Panc1 (cell line): Measurements from ENCODE around the gene PDK2. TPM values are rescaled to one million over a fixed set of nuclear protein-coding genes. Genes with fewer than 3 reads are reported as not detected.

Source experiments
- ATAC-seq: fragments of 200-7000 bp; cut with Tn5 transposase; 2 replicates; pipeline ENCODE4 v1.9.1; 2020; ENCODE audit warnings: mild to moderate bottlenecking, moderate library complexity
- BruUV-seq: library from RNA; stranded (reverse); fragments of 400-500 nt; replicated peaks from 2 replicates; lab custom pipeline; 2021; lab: Mats Ljungman, UMichigan
- CTCF ChIA-PET: fragments of 300-600 bp; sonication (Branson Sonifier 250); formaldehyde crosslinking; loops from one replicate; lab custom pipeline; 2022; ENCODE audit warnings: antibody characterized with exemption; lab: Charles Lee
- POLR2A ChIA-PET: fragments of 300-600 bp; sonication (Branson Sonifier 250); formaldehyde crosslinking; loops from one replicate; lab custom pipeline; 2022; ENCODE audit warnings: antibody characterized with exemption; lab: Charles Lee
- DNase-seq: peaks from one replicate; pipeline ENCODE4 v3.0.0-alpha.2; 2010; ENCODE audit warnings: low read depth, low spot score
- H3K27ac ChIP-seq: 2 replicates; pipeline ENCODE4 v1.5.1; 2011; ENCODE audit warnings: mild to moderate bottlenecking, low read length, inconsistent platforms
- H3K27me3 ChIP-seq: fragments of 200-500 bp; sonication (Bioruptor generic); 2 replicates; pipeline ENCODE4 v1.6.0; 2014; ENCODE audit warnings: low read length, inconsistent platforms; ENCODE audit not compliant: control insufficient read depth, insufficient read depth
- H3K36me3 ChIP-seq: fragments of 200-500 bp; sonication (Bioruptor generic); 2 replicates; pipeline ENCODE4 v1.5.1; 2014; ENCODE audit warnings: inconsistent platforms, mild to moderate bottlenecking, low read length, moderate library complexity; ENCODE audit not compliant: control insufficient read depth, insufficient read depth
- H3K4me1 ChIP-seq: 2 replicates; pipeline ENCODE4 v1.5.1; 2011; ENCODE audit warnings: inconsistent platforms, mild to moderate bottlenecking, low read length, moderate library complexity; ENCODE audit not compliant: control insufficient read depth, insufficient read depth
- H3K4me3 ChIP-seq, 2 experiments: 2 replicates each; pipeline ENCODE4 v1.5.1; 2011 to 2012; ENCODE audit warnings: low read depth in 2 of 2, low read length in 2 of 2, mild to moderate bottlenecking in 2 of 2, inconsistent platforms in 1 of 2, moderate library complexity in 1 of 2
- H3K9me3 ChIP-seq: fragments of 200-500 bp; sonication (Bioruptor generic); 2 replicates; pipeline ENCODE4 v1.5.1; 2014; ENCODE audit warnings: low read depth, mild to moderate bottlenecking, inconsistent platforms, low read length, moderate library complexity; ENCODE audit not compliant: control insufficient read depth, insufficient read depth
- CTCF ChIP-seq: fragments of 450-650 bp; IDR thresholded peaks from 2 replicates; pipeline ENCODE4 v1.5.1; 2017; ENCODE audit warnings: mild to moderate bottlenecking
- POLR2AphosphoS5 ChIP-seq: IDR thresholded peaks from 2 replicates; pipeline ENCODE4 v1.6.1; 2012; ENCODE audit warnings: mild to moderate bottlenecking, low read depth, low read length, moderate library complexity
- REST ChIP-seq, 2 experiments: IDR thresholded peaks; 2 replicates each; pipeline ENCODE4 v1.6.1; 2011 to 2012; ENCODE audit warnings: low read depth in 2 of 2, control low read depth in 1 of 2, low read length in 1 of 2, mild to moderate bottlenecking in 1 of 2, moderate library complexity in 1 of 2; ENCODE audit not compliant: insufficient read depth in 1 of 2
- SIN3A ChIP-seq: IDR thresholded peaks from 2 replicates; pipeline ENCODE4 v1.6.1; 2012; ENCODE audit warnings: low read depth, mild to moderate bottlenecking, low read length, moderate library complexity, borderline replicate concordance; ENCODE audit not compliant: insufficient read depth
- TCF7L2 ChIP-seq: IDR thresholded peaks from 2 replicates; pipeline ENCODE4 v1.6.1; 2011; ENCODE audit warnings: mild to moderate bottlenecking, low read depth, low read length, inconsistent platforms
- in situ Hi-C: cut with HindIII; loops from 2 replicates; pipeline ENCODE4 v1.10.0; 2016; ENCODE audit warnings: low sequenced_read_pairs, low pct_unique_long_range_greater_than_20kb
- intact Hi-C: fragments of 100-400 bp; cut with micrococcal nuclease; formaldehyde crosslinking; loops from one replicate; pipeline ENCODE4 v1.10.0; 2022; ENCODE audit not compliant: unreplicated experiment
- total RNA-seq: library from RNA; stranded (reverse); gene quantifications from one replicate; pipeline ENCODE4 v1.2.1, GENCODE V29; 2021; ENCODE audit not compliant: unreplicated experiment

Gene PDK2
- total RNA-seq, 1 experiment from 2014 or later = 46.0 TPM

- ChIA-PET POLR2A (no interaction called here), CTCF (no interaction called here)
- no peak for TF ChIP-seq TCF7L2
- TF ChIP-seq SIN3A = no peak
- TF ChIP-seq CTCF = no peak
- TF ChIP-seq POLR2AphosphoS5 = no peak
- TF ChIP-seq REST (IDR thresholded peaks at IDR 0.05; ENCODE audit: insufficient read depth in 1 of 2, low read depth in 2 of 2, low read length in 1 of 2) = no peak
- H3K9me3 ChIP-seq = no peaks in the 10 kb centered on the region
- ATAC-seq (no peak), DNase-seq (no peak)
- H3K4me1 ChIP-seq = peaks cover 19% of the 10 kb centered on the region
- H3K4me3 ChIP-seq = no peak overlapping the region
- in situ Hi-C loops = no loop called here
- peaks cover 21% of the 10 kb centered on the region for H3K36me3 ChIP-seq
- intact Hi-C loops = no loop called here
- no peaks in the 10 kb centered on the region for H3K27me3 ChIP-seq
- no peak overlapping the region for H3K27ac ChIP-seq
- no TSS peak for BruUV-seq
These were observed 41.0 kb downstream of the PDK2 start for GRCh38 chr17:50136096-50136687.

GRCh38 chr17:50137042-50137441 lies 41.9 kb downstream of the PDK2 start:
- Histone ChIP-seq H3K4me3 (no peak overlapping the region), H3K27me3 (no peaks in the 10 kb centered on the region), H3K4me1 (peaks cover 19% of the 10 kb centered on the region), H3K9me3 (no peaks in the 10 kb centered on the region), H3K36me3 (peaks cover 21% of the 10 kb centered on the region), H3K27ac (no peak overlapping the region)
- ATAC-seq = no peak
- no peak for DNase-seq
- POLR2A ChIA-PET = no interaction called here
- BruUV-seq = no TSS peak
- CTCF ChIA-PET = no interaction called here
- TF ChIP-seq REST (IDR thresholded peaks at IDR 0.05; ENCODE audit: insufficient read depth in 1 of 2, low read depth in 2 of 2, low read length in 1 of 2) = no peak
- TF ChIP-seq TCF7L2 = no peak
- intact Hi-C loops = no loop called here
- in situ Hi-C loops = no loop called here
